Right cardiac atrium (tissue), 5 donors: ENCODE results near the gene LEMD1. TPM values are rescaled to one million over a fixed set of nuclear protein-coding genes. Genes with fewer than 3 reads are reported as not detected.

Experiments used
- ATAC-seq, 2 donors: fragments of 200-7000 bp; cut with Tn5 transposase; one replicate each; pipeline versions ENCODE4 v1.8.0 to v1.9.1; 2020; ENCODE audit warnings: moderate library complexity in 2 of 2, mild to moderate bottlenecking in 1 of 2
- DNase-seq, 3 donors: peaks; one replicate each; pipeline ENCODE4 v3.0.0-alpha.2; 2020
- H3K27ac ChIP-seq: one replicate; pipeline ENCODE4 v1.5.1; 2013; ENCODE audit warnings: mild to moderate bottlenecking, low read length, control low read depth, moderate library complexity
- H3K27me3 ChIP-seq: one replicate; pipeline ENCODE4 v1.6.1; 2013; ENCODE audit not compliant: control insufficient read depth, insufficient read depth
- H3K4me1 ChIP-seq: one replicate; pipeline ENCODE4 v1.6.1; 2013; ENCODE audit warnings: low read length; ENCODE audit not compliant: control insufficient read depth, insufficient read depth
- H3K4me3 ChIP-seq: one replicate; pipeline ENCODE4 v1.5.1; 2013; ENCODE audit warnings: low read length, control low read depth
- H3K9me3 ChIP-seq: one replicate; pipeline ENCODE4 v1.6.1; 2013; ENCODE audit warnings: low read length; ENCODE audit not compliant: control insufficient read depth
- WGBS: extraction: QIAGEN DNeasy Blood & Tissue Kit; methylation state at CpG from one replicate; pipeline ENCODE4 v1.1.7; 2013; 5-methylcytosine and 5-hydroxymethylcytosine counted together
- intact Hi-C, 4 donors: fragments of 100-400 bp; cut with DNase I; formaldehyde crosslinking; loops; one replicate each; pipeline versions ENCODE4 v1.11.0 to v1.14.0; 2022 to 2023
- polyA plus RNA-seq: library from polyadenylated mRNA; stranded (reverse); fragments of 200-250 nt; gene quantifications from one replicate; pipeline ENCODE4 v1.2.3, GENCODE V29; 2013
- total RNA-seq, 4 donors: library from RNA; stranded (reverse); fragmentation: NEBNext Ultra II Directional; extraction: Animal tissue kit (Norgen Biotek cat#: 25700); gene quantifications; one replicate each; pipeline ENCODE4 v1.2.1, GENCODE V29; 2021
- donor health status: healthy with polysubstance abuse.
- donor health status: DM: no; HTN: yes; CAD: no.
- donor health status: DM: no; HTN: no; CAD: no.
- donor health status: DM: no; HTN: yes; CAD: no; lungs with severe emphysema.
- donor health status: DM: yes; HTN: yes; CAD: no.

Gene LEMD1
- total and polyA plus RNA-seq, 5 donors, result not detected

DNA sequence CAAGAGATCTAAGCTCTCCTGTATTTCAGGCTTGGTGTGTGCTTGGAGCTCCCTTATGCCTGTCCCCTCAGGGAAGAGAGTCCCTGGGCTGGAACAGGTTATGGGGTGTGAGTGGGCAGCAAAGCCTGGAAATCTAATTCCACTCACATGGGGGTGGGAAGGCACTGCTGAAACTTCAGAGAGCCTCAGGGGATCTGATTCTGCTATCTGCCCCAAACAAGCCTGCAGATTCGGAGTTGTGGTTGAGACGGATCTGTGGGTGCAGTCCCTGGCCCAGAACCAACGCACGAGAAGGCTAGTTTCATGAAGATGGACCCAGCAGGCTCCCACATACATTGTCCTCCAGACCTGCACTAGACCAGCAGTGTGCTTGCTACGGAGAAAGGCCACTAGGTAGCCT, 31.1 kb upstream of the LEMD1 start:
- ATAC-seq (no peak), DNase-seq (no peak)
- Histone ChIP-seq H3K27me3 (no peaks in the 10 kb centered on the region), H3K4me3 (no peak overlapping the region), H3K4me1 (no peaks in the 10 kb centered on the region), H3K27ac (no peak overlapping the region), H3K9me3 (no peaks in the 10 kb centered on the region)
- intact Hi-C loops, result no loop called here
- 63% methylated on average over 5 of the region's 5 CpGs for WGBS

DNA sequence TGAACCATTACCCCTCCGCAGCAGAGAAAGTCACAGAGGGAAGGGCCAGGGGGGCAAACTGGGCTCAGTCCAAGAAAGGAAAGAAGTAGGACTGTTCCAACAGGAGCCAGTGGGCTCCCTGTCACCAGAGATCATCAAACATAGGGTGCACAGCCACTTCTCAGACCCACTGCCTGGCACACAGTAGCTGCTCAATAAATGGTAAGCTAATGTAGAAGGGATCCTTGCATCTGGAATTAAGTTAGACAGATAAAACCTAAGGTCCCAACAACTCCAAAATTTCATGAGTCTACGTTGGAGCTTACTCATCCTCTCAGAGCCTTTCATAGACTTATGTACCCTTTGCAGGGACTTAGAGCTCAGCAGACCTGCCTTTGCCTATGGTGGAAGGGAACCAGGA, 30.5 kb upstream of the LEMD1 start:
- intact Hi-C loops, result no loop called here
- WGBS, result 72% methylated on average over 2 of the region's 2 CpGs

DNA sequence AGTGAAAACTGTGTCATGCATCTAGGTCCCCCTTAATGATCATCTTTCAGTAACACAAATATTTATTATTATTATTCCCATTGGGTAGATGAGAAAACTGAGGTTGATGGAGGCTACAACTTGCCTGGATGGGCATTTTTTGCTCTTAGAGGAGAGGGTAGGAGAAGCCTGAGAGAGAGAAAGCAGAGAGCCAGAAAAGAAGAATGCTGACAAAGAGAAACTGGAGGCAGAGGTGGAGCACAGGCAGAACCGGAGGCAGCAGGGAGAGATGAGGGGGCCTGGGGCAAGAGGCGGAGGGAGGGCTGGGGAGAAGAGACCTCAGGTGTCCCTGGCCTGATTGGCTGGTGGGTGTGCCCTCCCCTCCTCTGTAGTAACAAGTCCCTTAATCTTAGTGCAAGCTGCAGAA, 29.9 kb upstream of the LEMD1 start:
- no peak overlapping the region for H3K4me3 ChIP-seq
- no peaks in the 10 kb centered on the region for H3K9me3 ChIP-seq
- ATAC-seq (no peak), DNase-seq (no peak)
- 66% methylated on average over 2 of the region's 2 CpGs for WGBS
- intact Hi-C loops, result no loop called here
- no peak overlapping the region for H3K27ac ChIP-seq
- H3K4me1 ChIP-seq, result no peaks in the 10 kb centered on the region
- no peaks in the 10 kb centered on the region for H3K27me3 ChIP-seq

More for the DNA sequence above, 30.5 kb upstream of the LEMD1 start:
- H3K27me3 ChIP-seq, result no peaks in the 10 kb centered on the region
- H3K27ac ChIP-seq, result no peak overlapping the region
- DNase-seq, result no peak
- H3K4me3 ChIP-seq, result no peak overlapping the region
- no peaks in the 10 kb centered on the region for H3K9me3 ChIP-seq
- ATAC-seq, result no peak
- no peaks in the 10 kb centered on the region for H3K4me1 ChIP-seq

DNA sequence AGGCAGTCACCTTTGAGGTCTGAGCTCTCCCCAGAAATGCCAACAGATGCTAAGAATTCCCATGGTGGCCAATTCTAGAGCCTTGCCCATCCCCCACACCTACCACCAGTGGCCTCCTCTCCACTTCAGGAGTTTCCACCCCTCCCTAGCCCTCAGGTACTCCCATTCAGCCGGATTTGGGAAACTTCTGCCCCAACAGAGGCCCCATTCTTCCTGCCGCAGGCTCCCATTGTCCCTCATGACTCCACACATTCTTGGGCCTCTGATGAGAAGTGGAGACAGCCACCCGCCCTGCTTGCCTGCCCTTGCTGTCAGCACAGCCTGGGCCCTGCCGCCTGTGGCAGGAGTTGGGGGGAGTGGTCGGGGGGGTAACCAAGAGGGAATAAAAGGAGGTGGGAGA, 29.3 kb upstream of the LEMD1 start:
- Histone ChIP-seq H3K4me1 (no peaks in the 10 kb centered on the region), H3K27me3 (no peaks in the 10 kb centered on the region), H3K27ac (no peak overlapping the region), H3K9me3 (no peaks in the 10 kb centered on the region), H3K4me3 (no peak overlapping the region)
- no peak for ATAC-seq
- intact Hi-C loops, result no loop called here
- 60% methylated on average over 5 of the region's 5 CpGs for WGBS
- no peak for DNase-seq

DNA sequence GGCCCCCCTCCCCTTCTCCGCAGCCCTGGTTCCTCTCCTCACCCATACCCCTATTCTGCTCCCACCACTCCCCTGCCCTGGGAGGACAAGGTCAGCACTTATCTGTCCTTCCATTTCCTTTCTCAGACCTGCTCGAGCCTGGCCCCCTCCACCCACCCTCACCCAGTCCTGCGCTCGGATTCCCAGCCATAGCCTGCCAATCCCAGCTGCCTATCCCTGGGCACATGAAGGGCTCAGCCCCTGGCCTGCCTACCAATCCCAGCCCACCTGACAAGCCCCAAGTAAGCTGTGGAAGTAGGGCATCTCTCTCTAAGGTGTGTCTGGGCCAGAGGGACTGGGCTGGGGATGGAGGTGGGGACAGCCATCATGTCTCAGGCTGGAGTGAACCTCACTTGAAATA, 28.6 kb upstream of the LEMD1 start:
- DNase-seq (no peak), ATAC-seq (peak in 1 of 2 donors; percentile 13)
- no peaks in the 10 kb centered on the region for H3K27me3 ChIP-seq
- intact Hi-C loops, result no loop called here
- H3K27ac ChIP-seq, result no peak overlapping the region
- WGBS, result 51% methylated on average over 4 of the region's 4 CpGs
- peaks cover under 1% of the 10 kb centered on the region for H3K4me1 ChIP-seq
- no peak overlapping the region for H3K4me3 ChIP-seq
- H3K9me3 ChIP-seq, result no peaks in the 10 kb centered on the region

DNA sequence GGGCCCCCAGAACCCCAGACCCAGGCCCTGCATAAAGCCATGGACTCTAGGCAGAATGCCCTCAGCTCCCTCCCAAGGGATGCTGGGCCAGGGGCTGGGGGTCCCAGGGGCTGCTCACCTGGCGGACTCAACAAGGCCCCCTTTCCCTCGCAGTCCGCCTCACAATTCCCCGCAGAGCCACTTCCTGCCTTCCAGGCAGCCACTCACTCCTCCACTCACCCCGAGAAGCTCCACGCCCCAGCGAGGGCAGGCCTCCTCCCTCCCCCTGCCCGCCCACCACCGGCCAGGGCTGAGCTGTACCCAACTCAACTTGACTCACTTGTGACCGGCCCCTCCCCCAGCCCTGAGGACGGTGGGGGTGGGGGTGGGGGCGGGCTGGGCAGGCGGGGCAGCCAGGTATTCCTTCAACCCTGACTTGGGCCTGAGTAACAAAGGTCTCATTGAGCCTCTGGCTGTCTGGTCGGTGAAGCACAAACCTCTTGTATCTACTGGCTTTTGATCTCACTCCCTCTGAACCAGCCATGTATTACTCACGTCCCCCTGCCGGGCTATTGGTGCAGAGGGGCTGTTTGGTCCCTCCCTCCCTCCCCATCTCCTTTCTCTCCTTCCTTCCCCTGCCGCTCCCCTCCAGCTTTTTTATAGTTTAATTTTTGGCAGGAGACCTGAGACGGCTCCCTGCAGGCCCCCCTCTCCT, 28.0 kb upstream of the LEMD1 start:
- 38% methylated on average over 18 of the region's 18 CpGs for WGBS
- H3K4me1 ChIP-seq, result peaks cover 4% of the 10 kb centered on the region
- no peak for DNase-seq
- no peaks in the 10 kb centered on the region for H3K27me3 ChIP-seq
- peak in 1 of 2 donors; percentile 65 for ATAC-seq
- intact Hi-C loops, result no loop called here
- no peak overlapping the region for H3K4me3 ChIP-seq
- no peaks in the 10 kb centered on the region for H3K9me3 ChIP-seq
- no peak overlapping the region for H3K27ac ChIP-seq

DNA sequence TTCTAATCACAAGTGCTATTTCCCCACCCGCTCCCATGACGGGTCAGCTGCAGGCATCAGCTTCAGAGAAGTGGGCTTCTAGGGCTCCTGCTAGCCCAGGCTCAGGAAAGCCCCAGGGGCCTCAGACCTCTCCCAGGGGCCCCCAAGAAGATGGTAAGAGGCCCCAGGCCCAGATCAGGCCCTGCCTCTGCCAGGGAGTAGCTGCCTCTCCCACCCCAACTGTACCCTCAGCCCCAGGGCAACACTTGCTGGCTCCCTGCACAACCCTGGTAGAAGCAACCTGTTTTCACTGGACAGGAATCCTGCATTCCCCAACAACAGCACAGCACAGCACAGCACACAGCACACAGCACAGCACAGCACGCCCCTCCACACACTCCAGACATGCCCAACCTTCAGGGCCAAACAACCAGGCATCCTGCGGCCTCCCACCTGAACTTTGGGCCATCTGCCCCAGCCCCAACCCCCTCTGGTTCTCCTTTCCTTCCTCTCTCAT, 27.4 kb upstream of the LEMD1 start:
- WGBS, result 88% methylated on average over 4 of the region's 4 CpGs
- no peak for DNase-seq
- H3K4me3 ChIP-seq, result no peak overlapping the region
- intact Hi-C loops, result no loop called here
- H3K9me3 ChIP-seq, result no peaks in the 10 kb centered on the region
- peaks cover 4% of the 10 kb centered on the region for H3K4me1 ChIP-seq
- ATAC-seq, result no peak
- no peak overlapping the region for H3K27ac ChIP-seq
- no peaks in the 10 kb centered on the region for H3K27me3 ChIP-seq

DNA sequence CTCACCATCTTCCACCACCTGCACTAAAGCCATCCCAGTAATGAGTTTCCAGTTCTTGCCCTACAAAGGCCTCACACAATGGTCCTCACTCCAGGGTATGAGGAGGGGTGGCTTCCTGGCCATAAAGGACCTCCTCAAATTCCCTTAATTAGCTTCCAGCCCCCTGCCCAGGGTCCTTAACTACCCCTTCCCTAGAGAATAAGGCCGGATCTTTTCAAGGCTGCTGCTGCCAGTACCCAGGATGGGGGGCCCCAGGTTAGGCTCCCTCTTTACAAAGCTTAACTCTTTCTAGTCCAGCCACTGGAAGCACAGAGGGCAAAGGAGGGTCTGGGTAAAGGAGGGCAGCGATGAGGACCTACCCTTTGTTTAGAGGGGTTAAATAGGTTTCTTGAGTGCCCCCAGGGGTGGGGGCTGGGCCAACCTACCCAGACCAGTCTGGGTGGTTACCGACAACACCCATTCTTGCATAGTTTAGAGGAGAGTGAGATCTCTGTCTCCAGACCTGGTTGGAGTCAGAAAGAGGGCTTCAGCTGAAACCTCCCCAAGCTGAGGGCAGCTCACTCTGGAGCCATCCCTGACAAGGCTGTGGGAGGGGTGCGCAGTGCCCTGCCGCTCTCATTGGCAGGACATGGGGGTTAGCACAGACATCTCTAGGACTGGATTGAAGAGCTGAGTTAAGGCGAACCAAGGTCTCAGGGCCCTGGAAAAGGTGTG, 26.8 kb upstream of the LEMD1 start:
- intact Hi-C loops, result no loop called here
- no peak for ATAC-seq
- H3K27me3 ChIP-seq, result no peaks in the 10 kb centered on the region

DNA sequence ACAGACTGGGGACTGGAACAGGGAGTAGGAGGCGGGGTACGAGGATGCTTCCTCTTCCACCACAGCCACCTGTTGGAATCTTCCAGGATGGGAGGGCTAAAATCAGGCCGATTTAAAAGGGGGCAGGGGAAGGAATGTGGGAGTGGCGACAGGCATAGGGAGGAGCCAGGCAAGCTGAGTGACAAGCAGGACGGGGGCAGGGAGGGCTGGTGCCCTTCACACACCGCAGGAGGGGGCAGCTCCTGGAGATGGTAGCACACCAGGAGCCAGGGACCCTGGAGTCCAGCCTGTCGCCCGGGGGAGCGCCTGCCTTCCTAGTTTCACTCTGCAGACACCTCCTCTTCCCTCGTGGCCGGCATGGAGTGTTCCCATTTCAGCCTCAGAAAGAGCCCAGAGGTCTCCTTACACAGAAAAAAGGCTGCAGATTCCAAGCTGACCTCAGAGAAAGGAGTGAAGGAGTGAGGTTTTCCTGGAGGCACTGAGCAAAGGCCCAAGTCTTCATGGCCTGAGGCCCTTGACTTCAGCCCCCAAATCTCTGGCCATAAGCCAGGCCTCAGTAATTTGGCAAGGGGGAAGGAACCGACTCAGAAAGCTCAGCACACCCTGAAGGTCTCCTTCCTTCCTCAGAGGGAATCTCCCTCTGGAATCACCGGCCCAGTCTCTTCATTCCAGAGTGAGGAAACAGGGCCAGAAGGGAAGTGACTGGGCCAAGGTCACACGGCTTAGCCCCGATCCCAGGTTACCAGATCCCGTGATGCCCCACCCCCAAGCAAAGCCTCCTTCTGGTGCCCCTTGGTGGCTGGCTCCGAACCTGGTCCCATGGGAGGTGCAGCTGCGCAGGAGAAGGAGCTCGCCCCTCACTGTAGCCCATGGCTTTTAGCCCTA, 25.8 kb upstream of the LEMD1 start:
- DNase-seq (no peak), ATAC-seq (no peak)
- Histone ChIP-seq H3K27me3 (no peaks in the 10 kb centered on the region), H3K4me1 (peaks cover 4% of the 10 kb centered on the region), H3K4me3 (no peak overlapping the region), H3K27ac (no peak overlapping the region), H3K9me3 (no peaks in the 10 kb centered on the region)
- intact Hi-C loops, result no loop called here
- WGBS, result 46% methylated on average over 19 of the region's 19 CpGs

More for the DNA sequence above, 26.8 kb upstream of the LEMD1 start:
- Histone ChIP-seq H3K4me1 (peaks cover 4% of the 10 kb centered on the region), H3K27ac (no peak overlapping the region), H3K9me3 (no peaks in the 10 kb centered on the region), H3K4me3 (no peak overlapping the region)
- DNase-seq, result no peak
- WGBS, result 87% methylated on average over 6 of the region's 6 CpGs

DNA sequence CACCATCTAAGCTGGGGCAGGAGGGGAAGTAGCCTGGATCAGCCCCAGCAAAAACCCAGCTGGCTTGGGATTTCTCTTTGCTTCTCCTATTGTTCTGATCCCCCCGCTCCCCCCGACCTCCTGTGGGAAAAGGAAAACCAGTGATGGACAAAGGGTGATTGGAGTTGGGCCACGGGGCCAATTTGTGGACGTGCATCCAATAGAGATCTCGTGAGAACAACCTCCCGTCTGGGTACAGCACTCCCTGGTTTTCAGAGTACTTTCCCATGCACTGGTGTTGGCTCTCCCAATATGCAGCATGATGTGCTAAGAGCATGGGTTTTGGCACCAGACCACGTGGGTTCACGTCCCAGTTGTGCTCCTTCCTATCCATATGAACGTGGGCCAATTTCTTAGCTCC, 25.0 kb upstream of the LEMD1 start:
- Histone ChIP-seq H3K27me3 (no peaks in the 10 kb centered on the region), H3K9me3 (no peaks in the 10 kb centered on the region), H3K4me1 (peaks cover 6% of the 10 kb centered on the region), H3K27ac (no peak overlapping the region), H3K4me3 (no peak overlapping the region)
- DNase-seq, result peak in 1 of 3 donors; percentile 78
- 32% methylated on average over 9 of the region's 9 CpGs for WGBS
- ATAC-seq, result no peak
- intact Hi-C loops, result no loop called here

DNA sequence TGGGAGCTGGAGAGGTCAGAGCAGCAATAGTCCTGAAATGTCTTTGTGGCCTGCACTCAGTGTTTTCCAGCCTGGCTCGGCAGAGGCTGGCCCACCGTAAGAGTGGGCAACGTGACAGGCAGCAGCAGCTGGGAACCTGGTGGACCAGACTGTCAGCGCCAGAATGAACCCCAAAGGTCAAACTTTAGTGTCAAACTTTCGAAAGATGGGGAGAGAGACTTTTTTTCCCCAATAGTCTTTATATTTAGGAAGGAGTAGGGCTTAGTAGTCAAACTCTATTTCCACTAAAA, 23.7 kb upstream of the LEMD1 start:
- Histone ChIP-seq H3K4me1 (peaks cover 9% of the 10 kb centered on the region), H3K27ac (peak overlapping the region; percentile 40)

More for the DNA sequence above, 23.7 kb upstream of the LEMD1 start:
- intact Hi-C loops, result no loop called here
- ATAC-seq, result no peak
- Histone ChIP-seq H3K27me3 (no peaks in the 10 kb centered on the region), H3K9me3 (no peaks in the 10 kb centered on the region), H3K4me3 (no peak overlapping the region)
- 66% methylated on average over 5 of the region's 5 CpGs for WGBS
- no peak for DNase-seq
